Neural progenitor cell (in vitro differentiated cells): ENCODE measurements around the gene SMU1.

Experiments
- CTCF ChIP-seq: fragments of 200-600 bp; sonication (generic); IDR thresholded peaks from 2 replicates; pipeline ENCODE4 v1.5.1; 2017; ENCODE audit warnings: antibody characterized with exemption, mild to moderate bottlenecking
- EZH2 ChIP-seq: fragments of 200-600 bp; sonication (generic); IDR thresholded peaks from 2 replicates; pipeline ENCODE4 v1.6.1; 2017; ENCODE audit warnings: antibody characterized with exemption, mild to moderate bottlenecking, moderate library complexity

DNA sequence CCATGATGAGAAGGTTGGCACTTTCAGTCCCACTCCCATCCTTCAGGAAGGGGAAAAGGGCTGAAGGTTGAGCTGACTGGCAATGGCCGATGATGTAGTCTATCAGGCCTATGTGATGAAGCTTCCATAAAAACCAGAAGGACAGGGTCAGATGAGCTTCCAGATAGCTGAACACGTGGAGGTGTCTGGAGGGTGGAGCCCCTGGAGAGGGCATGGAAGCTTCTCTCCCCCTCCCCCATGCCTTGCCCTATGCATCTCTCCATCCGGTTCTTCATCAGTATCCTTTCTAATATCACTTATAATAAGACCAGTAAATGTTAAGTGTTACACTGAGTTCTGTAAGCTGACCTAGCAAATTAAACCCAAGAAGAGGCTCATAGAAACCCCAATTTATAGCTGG lies 32.6 kb upstream of the SMU1 start:
- no peak for TF ChIP-seq EZH2
- TF ChIP-seq CTCF, result no peak
